Thyroid gland (tissue), 4 donors: ENCODE data around the gene SNRPA1.

ENCODE experiments used
- CTCF ChIP-seq, 6 experiments: fragments of 200-600 bp in 3 of 6; fragments of 450-650 bp in 3 of 6; sonication (generic) in 3 of 6; IDR thresholded peaks; one replicate each; pipeline ENCODE4 v1.5.1; 2016 to 2019; ENCODE audit warnings: antibody characterized with exemption in 6 of 6, mild to moderate bottlenecking in 2 of 6, inconsistent platforms in 1 of 6, moderate library complexity in 1 of 6
- POLR2A ChIP-seq, 2 donors: fragments of 450-650 bp; IDR thresholded peaks; one replicate each; pipeline ENCODE4 v1.6.1; 2017; ENCODE audit warnings: antibody characterized with exemption in 2 of 2, mild to moderate bottlenecking in 2 of 2, moderate library complexity in 1 of 2

GRCh38 chr15:101242160-101242998 lies 52.7 kb downstream of the SNRPA1 start:
- TF ChIP-seq CTCF (IDR thresholded peaks at IDR 0.05) (no peak), POLR2A (IDR thresholded peaks at IDR 0.05) (no peak)
